HS-27A (cell line): ENCODE data around the gene GNAS-AS1.

ENCODE experiments used
- DNase-seq: peaks from one replicate; pipeline ENCODE4 v3.0.0-alpha.2; 2012; ENCODE audit warnings: low read depth, missing footprints

The GNAS-AS1 gene

GRCh38 chr20:58778760-58779159 lies 71.9 kb downstream of the GNAS-AS1 start:
- DNase-seq, result no peak

GRCh38 chr20:58777657-58778056 lies 73.0 kb downstream of the GNAS-AS1 start:
- no peak for DNase-seq

- no peak for DNase-seq
Measured at GRCh38 chr20:58776109-58776508, 74.6 kb downstream of the GNAS-AS1 start.

DNA sequence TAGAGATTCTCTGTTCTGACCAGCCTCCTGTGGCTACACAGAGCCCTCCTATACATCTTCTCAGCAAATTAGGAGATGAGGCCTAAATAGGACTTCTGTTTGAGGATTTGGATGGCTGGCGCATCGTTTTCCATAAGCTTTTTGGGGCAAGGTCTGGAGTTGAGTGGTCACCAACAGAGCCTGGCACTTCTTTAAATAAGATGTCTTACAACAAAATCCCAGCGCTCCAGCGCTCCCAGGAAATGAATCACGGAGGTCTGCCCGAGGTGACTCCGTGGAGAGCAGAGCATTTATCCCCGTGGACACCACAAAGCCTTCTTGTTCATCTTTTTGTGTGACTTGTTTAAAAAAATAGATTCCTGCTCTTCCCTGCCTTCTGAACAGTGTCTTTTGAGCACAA lies 75.3 kb downstream of the GNAS-AS1 start:
- no peak for DNase-seq

GRCh38 chr20:58774667-58775263 lies 75.9 kb downstream of the GNAS-AS1 start:
- DNase-seq, result no peak

DNA sequence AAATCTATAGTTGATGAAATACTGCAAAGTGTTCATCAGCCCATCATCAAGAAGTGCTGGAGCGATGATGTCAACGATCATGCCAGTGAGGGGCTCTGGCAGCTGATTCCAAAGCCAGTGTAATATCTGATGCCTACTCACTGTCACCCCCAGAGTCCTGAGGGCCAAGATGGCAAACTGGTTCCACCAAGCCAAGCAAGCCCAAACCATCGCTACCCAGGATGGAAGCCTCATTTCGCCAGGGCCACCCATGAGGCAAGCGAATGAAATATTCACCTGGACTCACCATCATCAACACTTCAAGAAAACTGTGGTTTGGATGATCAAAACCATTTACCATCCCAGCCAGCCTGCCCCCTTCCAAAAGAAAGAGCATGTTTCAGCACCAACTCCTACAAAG lies 76.5 kb downstream of the GNAS-AS1 start:
- no peak for DNase-seq

- DNase-seq, result no peak
Measured at GRCh38 chr20:58772786-58773185, 77.9 kb downstream of the GNAS-AS1 start.
